ENCODE results near the gene PLPPR3.

DNA sequence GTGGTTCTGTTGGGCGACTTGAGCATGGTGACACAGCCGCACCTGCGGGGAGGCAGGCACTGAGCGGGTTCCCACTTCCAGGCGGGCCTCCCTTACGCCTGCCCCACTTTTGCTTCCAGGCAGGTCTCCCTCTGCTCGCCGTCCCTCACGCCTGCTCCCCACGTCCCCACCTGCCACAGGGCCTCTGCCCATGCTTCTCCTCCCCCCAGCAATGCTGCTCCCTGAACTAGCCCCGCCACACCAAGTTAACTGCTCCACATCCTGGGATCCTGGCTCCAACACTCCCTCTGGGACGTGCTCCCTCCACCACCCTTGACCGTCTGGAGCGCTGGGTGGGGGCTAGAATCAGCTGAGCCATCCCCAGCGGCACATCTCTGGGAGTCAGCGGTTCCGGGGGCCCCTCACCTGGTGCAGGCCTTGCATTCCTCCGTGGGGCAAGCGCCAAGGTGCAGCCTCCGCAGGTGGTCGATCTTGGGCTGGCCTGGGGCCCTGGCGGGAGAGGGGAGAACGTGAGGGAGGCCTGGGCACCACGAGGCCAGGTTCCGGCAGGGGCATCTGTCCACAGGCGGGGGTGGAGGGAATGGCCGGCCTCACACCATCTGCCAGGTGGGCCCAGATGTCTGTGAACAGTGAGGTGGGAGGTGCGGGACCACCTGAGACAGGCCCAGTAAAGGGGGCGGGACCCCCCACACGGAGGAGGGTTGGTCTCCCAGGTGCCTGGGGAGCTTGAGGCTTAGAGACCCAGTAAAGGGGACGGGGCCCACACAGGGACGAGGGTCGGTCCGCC is 46.9 kb upstream of the PLPPR3 start:
- TF ChIP-seq, protein P1, sequence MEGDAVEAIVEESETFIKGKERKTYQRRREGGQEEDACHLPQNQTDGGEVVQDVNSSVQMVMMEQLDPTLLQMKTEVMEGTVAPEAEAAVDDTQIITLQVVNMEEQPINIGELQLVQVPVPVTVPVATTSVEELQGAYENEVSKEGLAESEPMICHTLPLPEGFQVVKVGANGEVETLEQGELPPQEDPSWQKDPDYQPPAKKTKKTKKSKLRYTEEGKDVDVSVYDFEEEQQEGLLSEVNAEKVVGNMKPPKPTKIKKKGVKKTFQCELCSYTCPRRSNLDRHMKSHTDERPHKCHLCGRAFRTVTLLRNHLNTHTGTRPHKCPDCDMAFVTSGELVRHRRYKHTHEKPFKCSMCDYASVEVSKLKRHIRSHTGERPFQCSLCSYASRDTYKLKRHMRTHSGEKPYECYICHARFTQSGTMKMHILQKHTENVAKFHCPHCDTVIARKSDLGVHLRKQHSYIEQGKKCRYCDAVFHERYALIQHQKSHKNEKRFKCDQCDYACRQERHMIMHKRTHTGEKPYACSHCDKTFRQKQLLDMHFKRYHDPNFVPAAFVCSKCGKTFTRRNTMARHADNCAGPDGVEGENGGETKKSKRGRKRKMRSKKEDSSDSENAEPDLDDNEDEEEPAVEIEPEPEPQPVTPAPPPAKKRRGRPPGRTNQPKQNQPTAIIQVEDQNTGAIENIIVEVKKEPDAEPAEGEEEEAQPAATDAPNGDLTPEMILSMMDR (conservative IDR thresholded peaks at IDR 0.05 in 1 of 2, IDR thresholded peaks at IDR 0.05 in 1 of 2; ENCODE audit: low read depth in 1 of 2, low read length in 2 of 2) = no peak
- no peak for TF ChIP-seq EZH2 (IDR thresholded peaks at IDR 0.05; ENCODE audit: low read length, missing control alignments)
